ENCODE measurements around the gene GAS7. TPM values are rescaled to one million over a fixed set of nuclear protein-coding genes. Genes with fewer than 3 reads are reported as not detected.

Gene GAS7
- total RNA-seq, 1 experiment from 2014 or later, result 6.0 TPM

GRCh38 chr17:10161386-10161785, 37.0 kb downstream of the GAS7 start:
- TF ChIP-seq CTCF (conservative IDR thresholded peaks at IDR 0.05), result no peak
- Mint-ChIP-seq H3K36me3 (ENCODE audit: insufficient read depth in 1 of 3, low read depth in 3 of 3) (no peaks in the 10 kb centered on the region; a peak in 1 of 7 replicates), H3K4me1 (peaks cover 0 to 7% of the 10 kb centered on the region in 2 experiments; a peak in 2 of 4 replicates), H3K4me3 (no peak overlapping the region; a peak in 1 of 5 replicates), H3K9me3 (no peaks in the 10 kb centered on the region), H3K27me3 (ENCODE audit: low read depth) (peaks cover 2% of the 10 kb centered on the region; the same call in 1 of the 2 replicates), H3K27ac (peak overlapping the region in 1 of 3 experiments; percentile 84; a peak in 1 of 7 replicates)
- H2BK12ac ChIP-seq (ENCODE audit: insufficient read length, low read depth, low read length), result no peak overlapping the region
- H3K27ac ChIP-seq (ENCODE audit: insufficient read length, low read depth, low read length), result no peak overlapping the region
- no peaks in the 10 kb centered on the region for H3K79me1 ChIP-seq (ENCODE audit: insufficient read depth, low read depth, low read length, poor library complexity, severe bottlenecking)
- H4K20me1 ChIP-seq (ENCODE audit: control insufficient read depth, insufficient read depth, insufficient read length), result no peaks in the 10 kb centered on the region
- H3K4me2 ChIP-seq (ENCODE audit: insufficient read depth, insufficient read length, low read length), result no peak overlapping the region
- no peak overlapping the region for H2AK5ac ChIP-seq (ENCODE audit: insufficient read length, low read length)
- no peak overlapping the region for H2AFZ ChIP-seq (ENCODE audit: low read length)
- no peaks in the 10 kb centered on the region for H3K27me3 ChIP-seq (ENCODE audit: insufficient read depth, low read length)
- no peak overlapping the region for H3K14ac ChIP-seq (ENCODE audit: insufficient read depth, low read length)
- H3T11ph ChIP-seq (ENCODE audit: low read length), result no peak overlapping the region
- no peak overlapping the region for H2BK5ac ChIP-seq (ENCODE audit: insufficient read length, low read length)
- no peak overlapping the region for H3K4ac ChIP-seq (ENCODE audit: low read depth, low read length)
- no peak overlapping the region for H4K8ac ChIP-seq (replicated peaks; ENCODE audit: insufficient read length, low read depth, low read length)
- H2BK15ac ChIP-seq (ENCODE audit: low read depth, low read length), result no peak overlapping the region
- H2BK20ac ChIP-seq (ENCODE audit: low read depth, low read length, poor library complexity, severe bottlenecking), result no peak overlapping the region
- no peaks in the 10 kb centered on the region for H3K23me2 ChIP-seq (ENCODE audit: insufficient read length, low read depth, low read length, poor library complexity, severe bottlenecking)
- no peak overlapping the region for H4K91ac ChIP-seq (ENCODE audit: insufficient read length, low read depth, low read length)
- no peaks in the 10 kb centered on the region for H3K79me2 ChIP-seq (ENCODE audit: insufficient read depth, low read length)
- H3K18ac ChIP-seq (ENCODE audit: insufficient read length, low read depth, low read length), result no peak overlapping the region
- H3K56ac ChIP-seq (ENCODE audit: insufficient read length, low read depth, low read length), result no peak overlapping the region
- no peak overlapping the region for H3K9ac ChIP-seq (ENCODE audit: extremely low read depth, insufficient read length, low read length)
- H3K23ac ChIP-seq (ENCODE audit: insufficient read length, low read depth, low read length), result no peak overlapping the region
- H4K5ac ChIP-seq (ENCODE audit: insufficient read length, low read depth, low read length), result no peak overlapping the region
- H3K9me3 ChIP-seq (ENCODE audit: control insufficient read depth, low read depth, low read length), result no peaks in the 10 kb centered on the region
- no peak for DNase-seq
- no CpG with 5 or more reads among the region's 5 CpGs for WGBS (ENCODE audit: extremely low coverage, insufficient read length, low lambda C conversion rate)
- no peaks in the 10 kb centered on the region for H3K4me1 ChIP-seq (ENCODE audit: insufficient read depth, low read length)
- H2BK120ac ChIP-seq (ENCODE audit: low read depth, low read length, poor library complexity, severe bottlenecking), result no peak overlapping the region
